ENCODE results near the gene VILL.
"Not testable (repeated sequence)": the region's sequence is repeated elsewhere in the genome, so short reads cannot be mapped to it uniquely, and the experiment has no call there.

DNA sequence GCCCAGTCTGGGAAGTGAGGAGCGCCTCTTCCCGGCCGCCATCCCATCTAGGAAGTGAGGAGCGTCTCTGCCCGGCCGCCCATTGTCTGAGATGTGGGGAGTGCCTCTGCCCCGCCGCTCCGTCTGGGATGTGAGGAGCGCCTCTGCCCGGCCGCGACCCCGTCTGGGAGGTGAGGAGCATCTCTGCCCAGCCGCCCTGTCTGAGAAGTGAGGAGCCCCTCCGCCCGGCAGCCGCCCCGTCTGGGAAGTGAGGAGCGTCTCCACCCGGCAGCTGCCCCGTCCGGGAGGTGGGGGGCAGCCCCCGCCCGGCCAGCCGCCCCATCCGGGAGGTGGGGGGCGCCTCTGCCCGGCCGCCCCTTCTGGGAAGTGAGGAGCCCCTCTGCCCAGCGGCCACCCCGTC lies 62.7 kb downstream of the VILL start:
- TF ChIP-seq CTCF (conservative IDR thresholded peaks at IDR 0.05 in 1 of 2, IDR thresholded peaks at IDR 0.05 in 1 of 2; ENCODE audit: extremely low read depth in 1 of 2, insufficient read depth in 1 of 2, low read depth in 1 of 2, low read length in 2 of 2); EZH2 (IDR thresholded peaks at IDR 0.05; ENCODE audit: borderline replicate concordance, low read length): not testable (repeated sequence)
